Nephron (organoid): ENCODE results near the gene DNAJC4.

Experiments
- H3K27ac Mint-ChIP-seq, 3 experiments: 2 replicates each; pipeline ENCODE4 v1.8.0; 2020; ENCODE audit warnings: mixed read lengths in 3 of 3, mild to moderate bottlenecking in 2 of 3, moderate library complexity in 1 of 3
- H3K27me3 Mint-ChIP-seq: 2 replicates; pipeline ENCODE4 v1.8.0; 2021; ENCODE audit warnings: low read depth, mild to moderate bottlenecking, moderate library complexity, mixed read lengths
- H3K36me3 Mint-ChIP-seq: 2 replicates; pipeline ENCODE4 v1.8.0; 2020; ENCODE audit warnings: low read depth, mixed read lengths
- H3K4me1 Mint-ChIP-seq: 2 replicates; pipeline ENCODE4 v1.8.0; 2020; ENCODE audit warnings: mixed read lengths
- H3K4me3 Mint-ChIP-seq, 3 experiments: 2 replicates each; pipeline ENCODE4 v1.8.0; 2020; ENCODE audit warnings: mild to moderate bottlenecking in 3 of 3, mixed read lengths in 3 of 3, moderate library complexity in 2 of 3
- H3K9me3 Mint-ChIP-seq: 2 replicates; pipeline ENCODE4 v1.8.0; 2020; ENCODE audit warnings: mixed read lengths
- CTCF ChIP-seq, 3 experiments: fragments of 200-600 bp; sonication (generic); IDR thresholded peaks; one replicate each; pipeline ENCODE4 v1.5.0; 2021; ENCODE audit warnings: antibody characterized with exemption in 3 of 3; ENCODE audit not compliant: unreplicated experiment in 3 of 3

The DNAJC4 gene

GRCh38 chr11:64253481-64253880 is 23.1 kb downstream of the DNAJC4 start:
- no peak for TF ChIP-seq CTCF (IDR thresholded peaks at IDR 0.05; ENCODE audit: unreplicated experiment in 3 of 3)

GRCh38 chr11:64254326-64254725 is 24.0 kb downstream of the DNAJC4 start:
- Mint-ChIP-seq H3K36me3 (peaks cover 14% of the 10 kb centered on the region), H3K9me3 (no peaks in the 10 kb centered on the region), H3K4me1 (peaks cover 8% of the 10 kb centered on the region), H3K4me3 (peak overlapping the region; percentile 42 to 76 (median 45)), H3K27ac (no peak overlapping the region), H3K27me3 (no peaks in the 10 kb centered on the region)
- TF ChIP-seq CTCF (IDR thresholded peaks at IDR 0.05; ENCODE audit: unreplicated experiment in 3 of 3), result no peak

More at GRCh38 chr11:64253481-64253880, 23.1 kb downstream of the DNAJC4 start:
- Mint-ChIP-seq H3K27ac (no peak overlapping the region), H3K27me3 (no peaks in the 10 kb centered on the region), H3K4me3 (peak overlapping the region; percentile 41 to 79 (median 76)), H3K9me3 (no peaks in the 10 kb centered on the region), H3K4me1 (peaks cover 13% of the 10 kb centered on the region), H3K36me3 (peaks cover 12% of the 10 kb centered on the region)

- H3K27me3 Mint-ChIP-seq, result no peaks in the 10 kb centered on the region
- no peak overlapping the region for H3K27ac Mint-ChIP-seq
- peaks cover 23% of the 10 kb centered on the region for H3K36me3 Mint-ChIP-seq
- no peak for TF ChIP-seq CTCF (IDR thresholded peaks at IDR 0.05; ENCODE audit: unreplicated experiment in 3 of 3)
- no peaks in the 10 kb centered on the region for H3K4me1 Mint-ChIP-seq
- no peaks in the 10 kb centered on the region for H3K9me3 Mint-ChIP-seq
- peak overlapping the region in 1 of 3 experiments; percentile 12 for H3K4me3 Mint-ChIP-seq
Measured at GRCh38 chr11:64255135-64256128, 25.1 kb downstream of the DNAJC4 start.

GRCh38 chr11:64256300-64256699 is 26.0 kb downstream of the DNAJC4 start:
- no peak overlapping the region for H3K27ac Mint-ChIP-seq
- no peaks in the 10 kb centered on the region for H3K9me3 Mint-ChIP-seq
- no peak for TF ChIP-seq CTCF (IDR thresholded peaks at IDR 0.05; ENCODE audit: unreplicated experiment in 3 of 3)
- H3K27me3 Mint-ChIP-seq, result no peaks in the 10 kb centered on the region
- H3K36me3 Mint-ChIP-seq, result peaks cover 23% of the 10 kb centered on the region
- no peaks in the 10 kb centered on the region for H3K4me1 Mint-ChIP-seq
- no peak overlapping the region for H3K4me3 Mint-ChIP-seq

- no peak overlapping the region for H3K4me3 Mint-ChIP-seq
Measured at GRCh38 chr11:64258356-64258755, 28.0 kb downstream of the DNAJC4 start.

More at GRCh38 chr11:64258356-64258755, 28.0 kb downstream of the DNAJC4 start:
- Mint-ChIP-seq H3K27ac (no peak overlapping the region), H3K36me3 (peaks cover 30% of the 10 kb centered on the region), H3K27me3 (no peaks in the 10 kb centered on the region), H3K4me1 (no peaks in the 10 kb centered on the region), H3K9me3 (no peaks in the 10 kb centered on the region)
- TF ChIP-seq CTCF (IDR thresholded peaks at IDR 0.05; ENCODE audit: unreplicated experiment in 3 of 3), result no peak
